Measurements from ENCODE around the gene ZNF668. TPM values are rescaled to one million over a fixed set of nuclear protein-coding genes. Genes with fewer than 3 reads are reported as not detected.
A peak's percentile ranks its signal among the peaks of the same experiment; 100 is the strongest.

ZNF668 gene
- total and polyA plus RNA-seq, 2 of the 13 experiments (the other 11 are each of a cell fraction or from before 2014, with no cell fraction given), result 3.8 to 9.8 TPM

GRCh38 chr16:31105677-31106213 is 31.7 kb upstream of the ZNF668 start (continued):
- TF ChIP-seq KDM5B (CRISPR knock-in tag; IDR thresholded peaks at IDR 0.05; ENCODE audit: borderline replicate concordance) (peak; percentile 98), KLF13 (CRISPR knock-in tag; IDR thresholded peaks at IDR 0.05) (no peak), ZFP1 (CRISPR knock-in tag; IDR thresholded peaks at IDR 0.05) (peak; percentile 78; the same call in 1 of the 2 replicates), ZIK1 (CRISPR knock-in tag; IDR thresholded peaks at IDR 0.05; ENCODE audit: borderline replicate concordance, low read depth) (peak; percentile 96), SAP130 (CRISPR knock-in tag; IDR thresholded peaks at IDR 0.05; ENCODE audit: low read depth) (peak; percentile 97), ZNF574 (CRISPR knock-in tag; IDR thresholded peaks at IDR 0.05) (peak; percentile 95), HOXA9 (CRISPR knock-in tag; IDR thresholded peaks at IDR 0.05; ENCODE audit: borderline replicate concordance) (peak; percentile 64), CBFB (CRISPR knock-in tag; IDR thresholded peaks at IDR 0.05) (peak; percentile 96), BCLAF1 (IDR thresholded peaks at IDR 0.05) (no peak), CREM (IDR thresholded peaks at IDR 0.05) (no peak), CREM (CRISPR knock-in tag; IDR thresholded peaks at IDR 0.05) (no peak), ZNF75D (CRISPR knock-in tag; IDR thresholded peaks at IDR 0.05; ENCODE audit: borderline replicate concordance) (no peak), ELF3 (CRISPR knock-in tag; IDR thresholded peaks at IDR 0.05) (peak; percentile 90), ZNF326 (CRISPR knock-in tag; IDR thresholded peaks at IDR 0.05; ENCODE audit: borderline replicate concordance) (no peak), FOXA1 (IDR thresholded peaks at IDR 0.05) (no peak), FOXA1 (CRISPR knock-in tag; IDR thresholded peaks at IDR 0.05) (0 out of 2 replicates have a peak, but pooled peaks have one; percentile 38), EEA1 (CRISPR knock-in tag; IDR thresholded peaks at IDR 0.05; ENCODE audit: borderline replicate concordance) (peak; percentile 96), TBL1XR1 (IDR thresholded peaks at IDR 0.05; ENCODE audit: borderline replicate concordance, low read length, partially characterized antibody) (peak; percentile 83), GPBP1L1 (CRISPR knock-in tag; IDR thresholded peaks at IDR 0.05) (no peak), NFATC3 (CRISPR knock-in tag; IDR thresholded peaks at IDR 0.05) (peak; percentile 77; the same call in 1 of the 2 replicates), CHD4 (IDR thresholded peaks at IDR 0.05; ENCODE audit: borderline replicate concordance, low read length) (no peak), ZFP36L1 (CRISPR knock-in tag; IDR thresholded peaks at IDR 0.05) (peak; percentile 99), PREB (CRISPR knock-in tag; IDR thresholded peaks at IDR 0.05) (no peak), ZNF652 (CRISPR knock-in tag; IDR thresholded peaks at IDR 0.05; ENCODE audit: borderline replicate concordance, low read depth) (peak; percentile 71; the same call in 1 of the 2 replicates), ZNF180 (CRISPR knock-in tag; IDR thresholded peaks at IDR 0.05; ENCODE audit: borderline replicate concordance, low read depth) (peak; percentile 39; the same call in 1 of the 2 replicates)

All from HepG2 (cell line).